Adrenal gland (tissue), 12 donors: ENCODE data around the gene NOP14. TPM values are rescaled to one million over a fixed set of nuclear protein-coding genes. Genes with fewer than 3 reads are reported as not detected.
A peak's percentile ranks its signal among the peaks of the same experiment; 100 is the strongest.

Experiments
- DNase-seq, 7 donors: peaks; one replicate each; pipeline ENCODE4 v3.0.0-alpha.2; 2019 to 2020
- H3K27ac ChIP-seq, 5 donors: fragments of 200-600 bp; sonication (generic) in 4 of 5; 1 replicate in 3 of 5; 2 replicates in 2 of 5; pipeline versions ENCODE4 v1.5.1 to v1.8.0; 2016 to 2020; ENCODE audit warnings: mild to moderate bottlenecking in 1 of 5
- H3K27me3 ChIP-seq: fragments of 200-600 bp; 2 replicates; pipeline ENCODE4 v1.8.0; 2021
- H3K36me3 ChIP-seq, 2 donors: fragments of 200-600 bp; replicated peaks in 1 of 2; 1 replicate in 1 of 2; 2 replicates in 1 of 2; pipeline versions ENCODE4 v1.5.1 to v1.8.0; 2018 to 2022
- H3K4me1 ChIP-seq, 2 donors: fragments of 200-600 bp; replicated peaks in 1 of 2; 1 replicate in 1 of 2; 2 replicates in 1 of 2; pipeline versions ENCODE4 v1.5.1 to v1.8.0; 2018 to 2021
- H3K4me3 ChIP-seq, 4 donors: fragments of 200-600 bp; sonication (generic) in 3 of 4; one replicate each; pipeline ENCODE4 v1.5.1; 2016 to 2018
- H3K9me3 ChIP-seq, 3 donors: fragments of 200-600 bp; sonication (generic) in 1 of 3; replicated peaks in 1 of 3; 1 replicate in 2 of 3; 2 replicates in 1 of 3; pipeline versions ENCODE4 v1.5.1 to v1.8.0; 2016 to 2021
- POLR2A ChIP-seq, 2 donors: fragments of 450-650 bp; IDR thresholded peaks; one replicate each; pipeline ENCODE4 v1.6.1; 2017; ENCODE audit warnings: antibody characterized with exemption in 2 of 2, mild to moderate bottlenecking in 2 of 2, moderate library complexity in 1 of 2
- whole genome bisulfite sequencing, 4 donors: extraction: QIAGEN DNeasy Blood & Tissue Kit in 2 of 4; methylation state at CpG; one replicate each; pipeline versions ENCODE4 v1.1.5 to v1.1.7; 2013 to 2017; 5-methylcytosine and 5-hydroxymethylcytosine counted together
- intact Hi-C, 2 donors: fragments of 100-400 bp; cut with DNase I; formaldehyde crosslinking; loops; one replicate each; pipeline versions ENCODE4 v1.14.1 to v1.15.0; 2022 to 2023
- polyA plus RNA-seq, 3 donors: library from polyadenylated mRNA; stranded (reverse); fragments of 200-250 nt in 2 of 3; fragments of 350-450 nt in 1 of 3; fragmentation: Illumina TruSeq in 1 of 3; extraction: RNeasy Lipid Tissue Mini Kit (QIAGEN cat#74804) in 1 of 3; gene quantifications; one replicate each; pipeline ENCODE4 v1.2.3, GENCODE V29; 2013 to 2014
- total RNA-seq, 9 donors: library from RNA; depleted of rRNA in 4 of 9; stranded (reverse); fragments of >200 nt in 4 of 9; fragments of 120-200 nt in 1 of 9; fragmentation: NEBNext Ultra II Directional in 1 of 9; extraction: Animal tissue kit (Norgen Biotek cat#: 25700) in 1 of 9; gene quantifications; one replicate each; pipeline versions ENCODE4 v1.1.0 to v1.2.4, GENCODE V29; 2013 to 2023
- TF ChIP-seq, protein P1 (sequence below), 6 experiments: fragments of 450-650 bp in 4 of 6; fragments of 200-600 bp in 2 of 6; sonication (generic) in 1 of 6; IDR thresholded peaks; 1 replicate in 5 of 6; 2 replicates in 1 of 6; pipeline versions ENCODE4 v1.5.1 to v1.8.0; 2016 to 2021; ENCODE audit warnings: antibody characterized with exemption in 6 of 6, mild to moderate bottlenecking in 2 of 6, moderate library complexity in 1 of 6
- donor health status: healthy with polysubstance abuse.
- donor health status: Bipolar disorder and iron deficiency.
- donor health status: DM: yes; HTN: yes; CAD: no.
- donor health status: DM: no; HTN: no; CAD: no.
- donor health status: DM: no; HTN: no; CAD: no.
- donor health status: DM: yes; HTN: yes; CAD: no.

The NOP14 gene
- total and polyA plus RNA-seq, 12 donors = 16.4 to 56.5 (median 25.5) TPM

- no peak for TF ChIP-seq POLR2A (IDR thresholded peaks at IDR 0.05)
- TF ChIP-seq, protein P1, sequence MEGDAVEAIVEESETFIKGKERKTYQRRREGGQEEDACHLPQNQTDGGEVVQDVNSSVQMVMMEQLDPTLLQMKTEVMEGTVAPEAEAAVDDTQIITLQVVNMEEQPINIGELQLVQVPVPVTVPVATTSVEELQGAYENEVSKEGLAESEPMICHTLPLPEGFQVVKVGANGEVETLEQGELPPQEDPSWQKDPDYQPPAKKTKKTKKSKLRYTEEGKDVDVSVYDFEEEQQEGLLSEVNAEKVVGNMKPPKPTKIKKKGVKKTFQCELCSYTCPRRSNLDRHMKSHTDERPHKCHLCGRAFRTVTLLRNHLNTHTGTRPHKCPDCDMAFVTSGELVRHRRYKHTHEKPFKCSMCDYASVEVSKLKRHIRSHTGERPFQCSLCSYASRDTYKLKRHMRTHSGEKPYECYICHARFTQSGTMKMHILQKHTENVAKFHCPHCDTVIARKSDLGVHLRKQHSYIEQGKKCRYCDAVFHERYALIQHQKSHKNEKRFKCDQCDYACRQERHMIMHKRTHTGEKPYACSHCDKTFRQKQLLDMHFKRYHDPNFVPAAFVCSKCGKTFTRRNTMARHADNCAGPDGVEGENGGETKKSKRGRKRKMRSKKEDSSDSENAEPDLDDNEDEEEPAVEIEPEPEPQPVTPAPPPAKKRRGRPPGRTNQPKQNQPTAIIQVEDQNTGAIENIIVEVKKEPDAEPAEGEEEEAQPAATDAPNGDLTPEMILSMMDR (IDR thresholded peaks at IDR 0.05) = no peak
- no peak overlapping the region for H3K4me3 ChIP-seq
- no peak overlapping the region for H3K27ac ChIP-seq
- WGBS, 4 donors = 85 to 95% (median 93%) methylated on average over 19 to 33 of the region's 33 CpGs
- intact Hi-C loops = no loop called here
- H3K36me3 ChIP-seq = peaks cover 0 to 74% of the 10 kb centered on the region in 2 donors
- H3K4me1 ChIP-seq = peaks cover 4 to 9% of the 10 kb centered on the region in 2 donors
- DNase-seq = peak in 1 of 7 donors; percentile 41
- no peaks in the 10 kb centered on the region for H3K27me3 ChIP-seq
- no peaks in the 10 kb centered on the region for H3K9me3 ChIP-seq
Observed at GRCh38 chr4:2954358-2955185, 8.6 kb downstream of the NOP14 start.

DNA sequence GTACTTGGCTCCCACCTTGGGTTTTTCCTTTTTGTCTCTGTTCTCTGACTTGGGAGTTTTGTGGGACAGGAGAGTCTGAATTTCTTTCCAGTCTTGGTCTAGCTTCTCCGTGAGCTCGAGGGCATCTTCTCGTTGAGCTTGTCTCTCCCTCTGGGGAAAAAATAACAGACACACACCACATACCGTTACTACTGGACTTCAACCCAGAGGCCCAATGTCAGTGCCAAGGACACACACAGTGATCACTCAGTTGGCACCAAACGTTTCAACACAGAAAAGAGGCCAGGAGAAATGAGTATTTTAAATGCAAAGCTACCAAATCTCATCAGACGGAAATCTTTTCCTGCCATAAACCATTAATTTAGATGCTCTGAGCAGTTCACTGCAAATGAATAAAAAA is 9.7 kb downstream of the NOP14 start:
- peak in 2 of 7 donors; percentile 46 to 56 for DNase-seq
- intact Hi-C loops = no loop called here
- H3K27me3 ChIP-seq = no peaks in the 10 kb centered on the region
- 44 to 63% (median 54%) methylated on average over 6 of the region's 6 CpGs for WGBS, 4 donors
- TF ChIP-seq POLR2A (IDR thresholded peaks at IDR 0.05) = no peak
- TF ChIP-seq, protein P1 (IDR thresholded peaks at IDR 0.05) = no peak
- no peak overlapping the region for H3K4me3 ChIP-seq
- no peaks in the 10 kb centered on the region for H3K9me3 ChIP-seq
- peaks cover 0 to 9% of the 10 kb centered on the region in 2 donors for H3K4me1 ChIP-seq
- H3K36me3 ChIP-seq = peaks cover 0 to 85% of the 10 kb centered on the region in 2 donors
- no peak overlapping the region for H3K27ac ChIP-seq

DNA sequence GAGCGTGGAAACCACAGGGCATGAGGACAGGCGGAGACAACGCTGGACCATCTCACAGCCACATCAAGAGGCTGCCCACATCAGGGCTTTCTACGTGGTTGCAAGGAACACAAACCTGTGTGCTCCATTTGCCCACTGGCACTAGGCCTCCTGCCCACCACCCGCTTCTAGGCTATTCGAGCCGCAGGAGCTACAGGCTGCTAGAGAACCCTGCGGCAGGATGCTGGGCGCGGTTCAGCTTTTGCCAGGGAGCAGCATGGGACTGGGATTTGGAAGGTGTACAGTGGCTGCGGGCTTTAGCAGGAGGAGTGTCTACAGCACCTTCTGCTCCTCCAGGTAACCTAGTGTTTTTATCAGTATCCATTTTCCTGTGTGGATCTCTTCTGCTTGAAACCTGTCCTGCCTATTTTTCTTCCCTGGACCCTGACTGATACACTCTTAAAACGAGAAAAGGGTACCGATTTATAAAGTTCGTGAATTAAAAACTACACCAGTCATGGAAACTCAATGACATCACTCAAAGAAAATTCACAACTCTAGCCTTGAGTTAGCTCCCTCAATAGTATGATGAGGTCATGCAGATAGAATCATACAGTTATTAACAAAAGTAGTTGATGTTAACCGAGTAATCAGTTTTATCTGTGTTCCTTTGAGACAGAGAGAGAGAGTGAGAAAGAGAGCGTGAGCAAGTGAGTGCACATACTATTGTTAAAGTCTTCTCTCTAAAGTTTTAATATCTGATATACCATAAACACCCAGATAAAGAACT is 12.8 kb downstream of the NOP14 start:
- H3K27me3 ChIP-seq = no peaks in the 10 kb centered on the region
- no peak overlapping the region for H3K4me3 ChIP-seq
- whole genome bisulfite sequencing, 4 donors = 89 to 91% (median 89%) methylated on average over 16 of the region's 16 CpGs
- H3K9me3 ChIP-seq = no peaks in the 10 kb centered on the region
- intact Hi-C loops = no loop called here
- H3K27ac ChIP-seq = no peak overlapping the region
- H3K4me1 ChIP-seq = no peaks in the 10 kb centered on the region
- peak in 1 of 7 donors; percentile 44 for DNase-seq
- H3K36me3 ChIP-seq = peaks cover 0 to 91% of the 10 kb centered on the region in 2 donors
- TF ChIP-seq, protein P1 (IDR thresholded peaks at IDR 0.05) = no peak
- no peak for TF ChIP-seq POLR2A (IDR thresholded peaks at IDR 0.05)

DNA sequence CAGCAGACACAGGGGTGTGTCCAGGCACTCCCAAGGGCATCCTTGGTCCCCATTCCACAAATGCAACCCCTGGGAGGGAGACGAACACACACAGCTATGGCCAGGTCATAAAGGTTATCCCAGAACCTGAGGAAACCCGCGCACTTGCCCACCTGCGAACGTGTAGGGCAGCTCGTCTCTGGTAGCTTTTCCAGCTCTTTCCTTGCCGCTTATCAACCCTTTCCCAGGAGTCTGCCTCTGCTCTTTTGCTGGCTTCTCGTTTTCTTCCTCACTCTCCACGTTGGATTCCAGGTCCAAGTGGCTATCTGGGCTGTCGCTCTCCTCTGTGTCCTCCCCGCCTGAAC is 13.5 kb downstream of the NOP14 start:
- 92 to 95% (median 94%) methylated on average over 11 of the region's 11 CpGs for WGBS, 4 donors
- TF ChIP-seq POLR2A (IDR thresholded peaks at IDR 0.05) = no peak
- TF ChIP-seq, protein P1 (IDR thresholded peaks at IDR 0.05) = no peak
- intact Hi-C loops = no loop called here
- no peak overlapping the region for H3K4me3 ChIP-seq
- no peaks in the 10 kb centered on the region for H3K9me3 ChIP-seq
- H3K4me1 ChIP-seq = no peaks in the 10 kb centered on the region
- no peak overlapping the region for H3K27ac ChIP-seq
- DNase-seq = no peak
- no peaks in the 10 kb centered on the region for H3K27me3 ChIP-seq
- H3K36me3 ChIP-seq = peaks cover 0 to 96% of the 10 kb centered on the region in 2 donors
